Activated CD4-positive, CD25-positive, alpha-beta regulatory T cell treated with anti-CD3 and anti-CD28 coated beads, Interleukin-2, amount 50 U/mL, for 16 hours (primary cell): ENCODE results near the gene LRRFIP2.
"Not testable (repeated sequence)": the region's sequence is repeated elsewhere in the genome, so short reads cannot be mapped to it uniquely, and the experiment has no call there.

Experiments
- DNase-seq: peaks from one replicate; pipeline ENCODE4 v3.0.0-alpha.2; 2020; ENCODE audit warnings: low read depth, low spot score

The LRRFIP2 gene

DNA sequence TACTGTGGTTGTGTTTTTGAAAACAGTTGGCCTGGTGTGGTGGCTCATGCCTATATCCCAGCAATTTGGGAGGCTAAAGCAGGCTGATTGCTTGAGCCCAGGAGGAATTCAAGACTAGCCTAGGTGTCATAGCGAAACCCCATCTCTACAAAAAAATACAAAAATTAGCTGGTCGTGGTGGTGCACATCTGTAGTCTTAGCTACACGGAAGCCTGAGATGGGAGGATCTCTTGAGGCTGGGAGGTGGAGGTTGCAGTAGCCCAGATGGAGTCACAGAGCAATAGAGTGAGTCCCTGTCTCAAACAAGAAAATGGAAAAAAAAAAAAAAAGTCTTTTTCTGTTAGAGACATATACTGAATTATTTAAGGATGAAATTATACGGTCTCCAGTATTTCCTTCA is 14.7 kb upstream of the LRRFIP2 start:
- no peak for DNase-seq

DNA sequence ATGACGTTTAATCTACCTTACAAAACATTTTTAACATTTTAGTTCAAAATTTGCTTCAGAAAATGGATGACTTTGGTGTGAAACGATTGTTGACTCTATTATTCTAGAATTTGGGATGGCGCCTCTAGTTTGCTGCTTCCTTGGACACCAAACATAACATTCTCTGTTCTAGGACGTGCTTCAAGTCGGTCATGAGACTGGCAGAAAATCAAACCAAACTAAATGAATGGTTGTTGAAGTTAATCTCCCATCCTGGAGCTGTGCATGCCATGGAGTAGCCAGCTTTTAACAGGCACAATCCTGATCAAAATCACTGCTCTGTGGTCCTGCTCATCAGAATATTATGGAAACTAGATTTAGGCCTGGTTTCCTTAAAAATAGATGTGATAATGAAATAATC is 9.6 kb upstream of the LRRFIP2 start:
- no peak for DNase-seq

- no peak for DNase-seq
These were observed 9.0 kb upstream of the LRRFIP2 start for GRCh38 chr3:37183375-37183831.

DNA sequence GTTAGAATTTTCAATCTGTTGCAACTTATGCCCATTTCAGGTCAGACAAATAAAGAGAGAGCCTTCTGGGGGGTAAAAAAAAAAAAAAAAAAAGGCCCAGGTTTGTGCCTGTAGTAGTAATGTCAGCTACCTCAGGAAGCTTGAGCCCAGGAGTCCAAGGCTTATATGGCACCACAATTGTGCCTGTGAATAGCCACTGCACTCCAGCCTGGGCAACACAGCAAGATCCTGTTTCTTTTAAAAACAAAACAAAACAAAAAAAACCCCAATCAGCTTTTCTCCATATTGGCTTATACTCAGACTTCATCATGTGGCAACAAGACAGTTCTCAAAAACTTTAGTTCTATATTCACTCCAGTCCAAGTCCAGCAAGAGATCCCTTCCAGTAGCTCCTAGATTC is 8.4 kb upstream of the LRRFIP2 start:
- no peak for DNase-seq

DNA sequence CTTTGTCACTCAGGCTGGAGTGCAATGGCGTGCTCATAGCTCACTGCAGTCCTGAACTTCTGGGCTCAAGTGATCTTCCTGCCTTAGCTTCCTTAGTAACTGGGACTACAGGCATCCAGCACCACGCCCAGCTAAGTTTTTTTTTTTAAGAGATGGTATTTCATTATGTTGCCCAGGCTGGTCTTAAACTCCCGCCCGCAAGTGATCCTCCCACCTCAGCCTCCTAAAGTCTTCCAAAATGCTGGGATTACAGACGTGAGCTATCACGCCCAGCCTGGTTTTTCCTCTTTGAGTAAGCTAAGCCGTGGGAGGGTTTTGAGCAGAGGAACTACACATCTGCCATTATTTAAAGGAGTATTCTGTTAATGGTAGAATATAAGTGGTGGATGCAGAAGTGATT is 7.4 kb upstream of the LRRFIP2 start:
- no peak for DNase-seq

DNA sequence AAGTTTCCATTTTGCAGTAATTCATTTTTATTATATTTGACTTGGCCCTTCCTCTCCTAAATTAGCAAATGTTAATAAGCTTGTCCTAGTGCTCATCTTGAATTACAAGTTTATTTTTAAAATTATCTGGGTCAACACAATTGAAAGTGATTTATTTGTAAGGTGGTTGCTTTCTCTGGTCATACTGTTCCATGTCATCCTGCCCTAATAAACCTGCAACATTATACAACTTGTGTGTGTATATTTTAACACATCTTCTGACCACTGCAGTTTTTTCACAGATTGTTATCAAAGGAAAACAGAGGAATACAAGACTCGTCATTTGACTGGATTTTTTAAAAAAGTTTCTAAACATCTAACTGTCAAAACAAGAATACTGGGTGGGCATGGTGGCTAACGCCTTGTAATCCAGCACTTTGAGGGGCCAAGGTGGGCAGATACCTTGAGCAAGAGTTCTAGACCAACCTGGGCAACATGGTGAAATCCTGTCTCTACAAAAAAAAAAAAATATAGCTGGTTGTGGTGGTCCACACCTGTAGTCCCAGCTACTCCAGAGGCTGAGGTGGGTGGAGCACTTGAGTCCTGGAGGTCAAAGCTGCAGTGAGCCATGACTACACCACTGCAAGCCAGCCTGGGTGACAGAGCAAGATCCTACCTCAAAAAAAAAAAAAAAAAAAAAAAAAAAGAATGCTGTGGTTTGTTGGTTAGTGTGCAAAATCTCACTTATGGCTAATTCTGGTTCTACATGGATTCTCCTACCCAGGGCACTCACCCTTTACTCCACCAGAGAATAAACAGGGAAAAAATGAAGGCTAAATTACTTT is 5.0 kb upstream of the LRRFIP2 start:
- no peak for DNase-seq

DNA sequence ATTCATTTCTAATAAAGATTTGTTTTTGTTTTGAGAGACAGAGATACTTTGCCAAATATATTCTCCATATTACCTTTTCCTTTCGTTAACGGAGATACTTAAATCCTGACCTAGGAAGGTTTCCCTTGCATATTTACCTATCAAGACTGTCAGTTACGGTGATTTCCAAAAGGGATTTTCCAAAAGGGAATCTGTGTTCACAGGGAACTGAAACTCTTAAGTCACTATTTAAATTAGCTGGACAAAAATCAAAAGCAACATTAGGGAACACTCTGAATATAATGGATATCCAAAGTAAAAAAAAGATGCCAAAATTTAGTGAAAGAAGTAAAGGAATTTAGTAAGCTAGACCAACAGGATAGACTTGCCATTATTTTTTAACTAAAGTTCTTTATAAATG is 576 bp downstream of the LRRFIP2 start:
- no peak for DNase-seq

DNA sequence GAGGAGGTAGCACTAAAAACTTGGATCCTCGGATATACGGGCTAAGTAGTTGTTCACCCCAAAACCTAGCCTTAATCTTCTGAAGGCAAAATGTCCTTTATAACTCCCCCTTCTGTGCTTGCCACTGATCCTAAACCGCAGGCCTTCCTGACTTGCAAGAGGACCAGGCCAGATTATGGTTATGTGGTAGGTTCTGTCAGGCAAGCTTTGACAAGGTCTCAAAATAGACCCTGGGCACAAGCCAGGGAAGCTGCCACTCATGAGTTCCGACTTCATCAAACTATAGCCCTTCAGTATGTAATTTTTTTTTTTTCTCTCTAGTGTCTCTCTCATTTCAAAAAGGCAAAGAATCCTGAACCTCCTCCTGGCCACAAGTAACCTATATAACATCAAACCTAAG is 3.2 kb downstream of the LRRFIP2 start:
- no peak for DNase-seq

- no peak for DNase-seq
These were observed 3.9 kb downstream of the LRRFIP2 start for GRCh38 chr3:37170513-37170912.

DNA sequence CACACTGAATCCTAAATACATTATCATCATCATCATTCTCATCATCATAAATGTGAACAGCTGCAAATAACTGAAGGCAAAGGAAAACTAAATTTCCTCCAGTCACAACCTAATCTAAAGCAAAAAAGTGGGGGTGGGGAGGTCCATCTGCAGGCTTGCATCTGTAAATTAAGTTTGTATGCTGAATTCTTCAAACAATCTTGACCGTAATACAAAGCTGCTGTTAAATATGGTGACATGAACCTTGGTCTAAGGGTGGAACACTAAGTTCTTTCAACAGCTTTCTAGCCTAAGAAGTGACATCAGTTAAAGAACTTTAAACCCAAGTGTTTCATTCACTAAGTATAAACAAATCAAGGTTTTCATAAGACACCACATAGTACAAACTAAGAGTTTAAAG is 4.3 kb downstream of the LRRFIP2 start:
- no peak for DNase-seq

GRCh38 chr3:37168896-37169295 is 5.5 kb downstream of the LRRFIP2 start:
- no peak for DNase-seq

GRCh38 chr3:37163262-37164015 is 10.9 kb downstream of the LRRFIP2 start:
- no peak for DNase-seq

GRCh38 chr3:37162501-37163245 is 11.7 kb downstream of the LRRFIP2 start:
- DNase-seq, result no peak

- DNase-seq, result no peak
These were observed 13.0 kb downstream of the LRRFIP2 start for GRCh38 chr3:37161351-37161750.

GRCh38 chr3:37155782-37156181 is 18.6 kb downstream of the LRRFIP2 start:
- DNase-seq, result no peak

- DNase-seq, result no peak
These were observed 19.6 kb downstream of the LRRFIP2 start for GRCh38 chr3:37154668-37155314.

DNA sequence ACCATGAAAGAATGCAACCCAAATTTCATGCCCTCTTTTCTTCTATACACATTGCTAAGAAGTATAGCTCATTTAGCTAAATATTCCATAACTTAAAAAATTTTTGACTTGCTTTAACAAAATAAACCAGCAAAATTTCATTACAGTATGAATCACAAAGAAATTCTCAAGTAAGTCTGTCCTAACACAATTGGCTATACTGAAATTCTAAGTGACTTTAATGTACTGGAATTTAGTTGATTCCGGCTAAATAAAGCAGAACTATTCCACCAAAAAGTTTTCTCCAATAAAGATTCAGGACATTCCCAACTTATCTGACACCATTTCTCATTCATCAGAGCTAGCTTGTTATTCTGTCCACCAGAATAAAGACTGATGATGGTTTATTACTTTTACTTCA is 23.8 kb downstream of the LRRFIP2 start:
- DNase-seq, result no peak

- DNase-seq, result no peak
These were observed 25.1 kb downstream of the LRRFIP2 start for GRCh38 chr3:37149257-37149656.

DNA sequence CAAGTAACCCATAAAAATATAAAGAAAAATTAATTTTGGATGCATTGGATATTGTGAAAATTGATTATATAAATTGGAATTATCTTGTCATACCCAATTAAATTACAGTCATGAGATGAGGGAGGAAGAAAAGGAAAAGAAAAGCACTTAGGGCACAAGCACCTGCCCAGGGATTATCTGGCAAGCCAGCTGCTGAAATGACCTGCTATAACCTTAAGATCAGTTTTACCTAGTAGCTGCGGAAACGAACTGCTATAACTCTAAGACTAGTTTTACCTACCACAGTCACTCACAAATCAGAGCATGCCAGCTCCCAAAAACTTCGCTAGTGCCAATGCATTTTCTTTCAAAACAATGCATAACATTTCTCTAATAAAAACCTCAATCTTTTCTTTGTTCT is 26.2 kb downstream of the LRRFIP2 start:
- no peak for DNase-seq

DNA sequence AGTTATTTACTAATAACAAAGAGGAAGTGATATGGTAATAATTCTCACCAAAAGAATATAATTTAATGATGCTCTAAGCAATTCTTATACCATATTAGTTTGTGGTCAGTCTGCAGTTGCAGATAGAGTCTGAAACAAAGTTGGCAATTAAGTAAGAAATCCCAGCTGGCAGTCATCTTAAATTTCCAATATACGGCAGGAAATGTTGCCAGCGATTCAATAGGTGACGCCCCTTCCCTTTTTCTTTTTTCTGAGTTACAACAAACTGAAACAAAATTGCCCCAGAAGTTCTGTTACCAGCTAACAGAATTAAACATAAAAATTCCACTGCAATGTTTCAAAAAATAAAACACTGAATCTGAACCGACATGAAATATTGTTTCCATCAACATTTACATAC is 26.7 kb downstream of the LRRFIP2 start:
- no peak for DNase-seq

DNA sequence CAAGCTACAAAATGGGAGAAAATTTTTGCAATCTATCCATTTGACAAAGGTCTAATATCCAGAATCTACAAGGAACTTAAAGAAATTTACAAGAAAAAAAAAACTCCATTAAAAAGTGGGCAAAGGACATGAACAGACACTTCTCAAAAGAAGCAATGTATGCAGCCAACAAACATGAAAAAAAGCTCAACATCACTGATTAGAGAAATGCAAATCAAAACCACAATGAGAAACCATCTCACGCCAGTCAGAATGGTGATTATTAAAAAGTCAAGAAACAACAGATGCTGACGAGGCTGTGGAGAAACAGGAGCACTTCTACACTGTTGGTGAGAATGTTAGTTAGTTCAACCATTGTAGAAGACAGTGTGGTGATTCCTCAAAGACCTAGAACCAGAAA is 27.5 kb downstream of the LRRFIP2 start:
- DNase-seq, result not testable (repeated sequence)

- no peak for DNase-seq
These were observed 28.8 kb downstream of the LRRFIP2 start for GRCh38 chr3:37145611-37146010.
